IgD-negative memory B cell (primary cell): ENCODE data around the gene TLE2. TPM values are rescaled to one million over a fixed set of nuclear protein-coding genes. Genes with fewer than 3 reads are reported as not detected.
A peak's percentile ranks its signal among the peaks of the same experiment; 100 is the strongest.
"Not testable (repeated sequence)": the region's sequence is repeated elsewhere in the genome, so short reads cannot be mapped to it uniquely, and the experiment has no call there.

ENCODE experiments used
- H3K27ac Mint-ChIP-seq, 3 donors: one replicate each; pipeline ENCODE4 v1.8.0; 2020 to 2022; ENCODE audit warnings: mild to moderate bottlenecking in 3 of 3, mixed read lengths in 3 of 3, moderate library complexity in 1 of 3
- H3K27me3 Mint-ChIP-seq: one replicate; pipeline ENCODE4 v1.8.0; 2021; ENCODE audit warnings: mixed read lengths
- H3K36me3 Mint-ChIP-seq: one replicate; pipeline ENCODE4 v1.8.0; 2020; ENCODE audit warnings: mild to moderate bottlenecking, mixed read lengths
- H3K4me1 Mint-ChIP-seq, 3 donors: one replicate each; pipeline ENCODE4 v1.8.0; 2020 to 2022; ENCODE audit warnings: mixed read lengths in 3 of 3, mild to moderate bottlenecking in 1 of 3
- H3K4me3 Mint-ChIP-seq, 4 donors: one replicate each; pipeline ENCODE4 v1.8.0; 2020 to 2022; ENCODE audit warnings: mild to moderate bottlenecking in 4 of 4, mixed read lengths in 4 of 4, moderate library complexity in 3 of 4
- H3K9me3 Mint-ChIP-seq, 3 donors: one replicate each; pipeline ENCODE4 v1.8.0; 2020 to 2021; ENCODE audit warnings: mixed read lengths in 3 of 3, mild to moderate bottlenecking in 1 of 3
- polyA plus RNA-seq: library from polyadenylated mRNA; unstranded; fragments of 300-500 nt; fragmentation: Illumina TruSeq; gene quantifications from one replicate; pipeline ENCODE4 v1.2.3, GENCODE V29; 2021

Gene TLE2
- polyA plus RNA-seq, 1 donor from 2014 or later: 0.56 TPM

DNA sequence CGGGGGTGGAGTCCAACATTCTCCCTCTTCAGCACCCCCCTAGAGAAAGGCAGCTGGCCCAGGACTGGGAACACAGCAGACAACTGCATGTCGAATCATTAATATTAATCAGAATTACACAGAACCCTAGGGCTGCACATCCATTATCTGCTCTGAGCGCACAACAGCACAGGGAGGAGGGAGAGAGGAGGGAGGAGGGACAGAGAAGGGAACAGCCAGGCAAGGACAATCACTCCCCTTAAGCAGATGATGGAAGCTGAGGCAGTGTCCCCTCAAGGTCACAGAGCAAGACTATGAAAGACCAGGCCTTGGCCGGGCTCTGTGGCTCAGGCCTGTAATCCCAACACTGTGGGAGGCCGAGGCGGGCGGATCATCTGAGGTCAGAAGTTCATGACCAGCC lies 26.0 kb downstream of the TLE2 start:
- no peak overlapping the region for H3K4me3 Mint-ChIP-seq
- H3K27me3 Mint-ChIP-seq: no peaks in the 10 kb centered on the region
- no peaks in the 10 kb centered on the region for H3K9me3 Mint-ChIP-seq
- no peak overlapping the region for H3K27ac Mint-ChIP-seq
- peaks cover 0 to under 1% (median 0%) of the 10 kb centered on the region in 3 donors for H3K4me1 Mint-ChIP-seq
- H3K36me3 Mint-ChIP-seq: peaks cover 2% of the 10 kb centered on the region

- Mint-ChIP-seq H3K27ac (no peak overlapping the region), H3K4me1 (no peaks in the 10 kb centered on the region), H3K27me3 (peaks cover 7% of the 10 kb centered on the region), H3K9me3 (no peaks in the 10 kb centered on the region), H3K4me3 (no peak overlapping the region), H3K36me3 (peaks cover 2% of the 10 kb centered on the region)
Observed at GRCh38 chr19:3001235-3001800, 27.8 kb downstream of the TLE2 start.

- peak overlapping the region in 1 of 3 donors; percentile 80 for H3K27ac Mint-ChIP-seq
- H3K9me3 Mint-ChIP-seq: no peaks in the 10 kb centered on the region
- no peaks in the 10 kb centered on the region for H3K4me1 Mint-ChIP-seq
- H3K36me3 Mint-ChIP-seq: no peaks in the 10 kb centered on the region
- peaks cover 7% of the 10 kb centered on the region for H3K27me3 Mint-ChIP-seq
- no peak overlapping the region for H3K4me3 Mint-ChIP-seq
Observed at GRCh38 chr19:2998642-2999041, 30.4 kb downstream of the TLE2 start.

DNA sequence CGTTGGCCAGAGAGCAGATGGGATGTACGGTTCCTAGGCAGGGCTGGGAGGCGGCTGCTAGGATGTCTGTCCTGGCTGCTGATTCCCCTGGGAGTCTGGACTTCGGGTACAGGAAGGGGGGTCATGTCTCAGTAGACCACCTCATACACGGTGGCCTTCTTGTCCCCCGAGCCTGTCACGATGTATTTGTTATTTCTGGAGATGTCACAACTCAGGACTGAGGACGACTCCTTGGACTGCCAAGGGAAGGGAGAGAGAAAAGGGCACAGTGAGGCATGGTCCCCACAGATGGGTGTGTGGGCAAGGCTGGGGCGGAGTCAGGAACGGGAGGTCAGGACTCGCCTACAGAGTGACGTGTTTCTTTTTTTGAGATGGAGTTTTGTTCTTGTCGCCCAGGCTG lies 31.4 kb downstream of the TLE2 start:
- H3K9me3 Mint-ChIP-seq: no peaks in the 10 kb centered on the region
- H3K4me1 Mint-ChIP-seq: no peaks in the 10 kb centered on the region
- H3K36me3 Mint-ChIP-seq: no peaks in the 10 kb centered on the region
- H3K27ac Mint-ChIP-seq: no peak overlapping the region
- peaks cover 7% of the 10 kb centered on the region for H3K27me3 Mint-ChIP-seq
- H3K4me3 Mint-ChIP-seq: no peak overlapping the region

DNA sequence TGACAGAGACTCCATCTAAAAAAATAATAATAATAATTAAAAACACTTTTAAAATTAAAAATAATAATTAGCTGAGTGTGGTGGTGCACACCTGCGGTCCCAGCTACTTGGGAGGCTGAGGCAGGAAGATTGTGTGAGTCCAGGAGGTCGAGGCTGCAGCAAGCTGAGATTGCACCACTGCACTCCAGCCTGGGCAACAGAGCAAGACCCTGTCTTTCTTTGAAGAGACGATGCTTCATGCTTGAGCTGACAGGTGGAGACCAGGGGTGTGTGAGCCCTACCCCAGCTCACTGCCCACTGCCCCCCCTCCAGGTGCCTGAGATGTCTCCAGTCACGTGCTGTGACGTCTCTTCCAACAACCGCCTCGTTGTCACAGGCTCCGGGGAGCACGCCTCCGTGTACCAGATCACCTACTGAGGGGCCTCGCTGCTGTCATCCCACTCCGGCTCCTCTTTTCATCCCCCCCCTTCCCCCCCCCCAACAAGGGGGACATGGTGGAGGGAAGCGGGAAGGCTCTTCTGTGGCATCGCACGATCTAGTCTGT lies 34.4 kb downstream of the TLE2 start:
- Mint-ChIP-seq H3K27me3 (peaks cover 7% of the 10 kb centered on the region), H3K4me1 (no peaks in the 10 kb centered on the region), H3K36me3 (no peaks in the 10 kb centered on the region), H3K4me3 (no peak overlapping the region), H3K27ac (no peak overlapping the region), H3K9me3 (no peaks in the 10 kb centered on the region)

- Mint-ChIP-seq H3K36me3 (no peaks in the 10 kb centered on the region), H3K4me1 (no peaks in the 10 kb centered on the region), H3K4me3 (no peak overlapping the region), H3K27me3 (peaks cover 8% of the 10 kb centered on the region), H3K9me3 (no peaks in the 10 kb centered on the region), H3K27ac (no peak overlapping the region)
Observed at GRCh38 chr19:2993579-2993978, 35.5 kb downstream of the TLE2 start.

- Mint-ChIP-seq H3K27me3 (peaks cover 9% of the 10 kb centered on the region), H3K9me3 (no peaks in the 10 kb centered on the region), H3K27ac (no peak overlapping the region), H3K36me3 (no peaks in the 10 kb centered on the region), H3K4me3 (no peak overlapping the region), H3K4me1 (no peaks in the 10 kb centered on the region)
Observed at GRCh38 chr19:2992958-2993357, 36.1 kb downstream of the TLE2 start.

DNA sequence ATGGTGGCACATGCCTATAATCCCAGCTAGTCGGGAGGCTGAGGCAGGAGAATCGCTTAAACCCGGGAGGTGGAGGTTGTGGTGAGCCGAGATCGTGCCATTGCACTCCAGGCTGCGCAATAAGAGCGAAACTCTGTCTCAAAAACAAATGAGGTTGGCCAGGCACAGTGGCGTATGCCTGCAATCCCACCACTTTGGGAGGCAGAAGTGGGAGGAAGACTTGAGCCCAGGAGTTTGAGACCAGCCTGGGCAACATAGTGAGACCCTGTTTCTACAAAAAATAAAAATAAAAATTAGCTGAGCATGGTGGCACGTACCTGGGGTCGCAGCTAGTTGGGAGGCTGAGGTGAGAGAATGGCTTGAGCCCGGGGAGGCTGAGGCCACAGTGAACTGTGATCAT lies 36.7 kb downstream of the TLE2 start:
- not testable (repeated sequence) for H3K4me1 Mint-ChIP-seq, H3K27me3 Mint-ChIP-seq, H3K36me3 Mint-ChIP-seq, H3K4me3 Mint-ChIP-seq, H3K27ac Mint-ChIP-seq, H3K9me3 Mint-ChIP-seq

DNA sequence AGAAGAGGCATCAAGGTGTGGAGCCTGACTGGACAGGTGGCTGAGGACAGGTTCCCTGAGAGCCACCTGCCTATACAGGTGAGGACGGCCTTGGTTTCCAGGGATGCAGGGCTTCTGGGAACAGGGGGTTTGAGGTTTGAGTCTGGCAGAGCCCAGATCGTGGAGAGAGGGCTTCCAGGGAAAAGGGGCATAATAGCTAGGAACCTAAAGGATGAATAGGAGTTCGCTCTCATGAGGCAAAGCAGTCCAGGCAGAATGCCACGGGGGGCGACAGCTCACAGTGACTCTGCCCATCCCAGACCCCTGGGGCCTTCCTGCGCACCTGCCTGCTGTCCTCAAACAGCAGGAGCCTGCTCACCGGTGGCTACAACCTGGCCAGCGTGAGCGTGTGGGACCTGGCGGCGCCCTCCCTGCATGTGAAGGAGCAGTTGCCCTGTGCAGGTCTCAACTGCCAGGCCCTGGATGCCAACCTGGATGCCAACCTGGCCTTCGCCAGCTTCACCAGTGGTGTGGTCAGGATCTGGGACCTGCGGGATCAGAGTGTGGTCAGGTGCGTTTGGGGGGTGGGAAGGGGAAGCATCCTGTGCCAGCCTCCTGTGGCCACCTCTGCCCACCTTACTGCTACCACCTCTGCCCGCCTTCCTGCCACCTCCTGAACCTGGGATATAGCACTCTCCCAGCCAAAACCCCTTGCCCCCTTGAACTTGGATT lies 39.7 kb downstream of the TLE2 start:
- H3K4me1 Mint-ChIP-seq: no peaks in the 10 kb centered on the region
- H3K9me3 Mint-ChIP-seq: no peaks in the 10 kb centered on the region
- H3K4me3 Mint-ChIP-seq: no peak overlapping the region
- H3K27me3 Mint-ChIP-seq: peaks cover 4% of the 10 kb centered on the region
- no peak overlapping the region for H3K27ac Mint-ChIP-seq
- no peaks in the 10 kb centered on the region for H3K36me3 Mint-ChIP-seq

DNA sequence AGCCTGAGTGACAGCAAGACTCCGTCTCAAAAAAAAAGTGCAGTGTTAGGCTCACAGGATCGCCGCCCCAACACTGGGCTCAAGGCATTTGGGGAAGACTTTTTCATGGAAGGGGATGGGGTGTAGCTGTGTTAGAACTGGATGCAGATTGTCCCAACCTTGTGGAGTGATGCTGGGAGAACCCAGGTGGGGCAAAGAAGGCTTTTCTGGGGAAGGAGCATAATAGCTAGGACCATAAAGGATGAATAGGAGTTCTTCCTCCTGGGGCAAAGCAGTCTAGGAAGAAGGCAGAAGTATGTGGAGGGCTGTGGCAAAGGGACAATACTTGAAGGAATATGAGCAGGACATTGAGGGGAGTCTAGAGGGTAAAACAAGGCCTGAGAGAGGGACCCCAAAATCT lies 40.5 kb downstream of the TLE2 start:
- H3K27me3 Mint-ChIP-seq: peaks cover 6% of the 10 kb centered on the region
- no peaks in the 10 kb centered on the region for H3K36me3 Mint-ChIP-seq
- no peak overlapping the region for H3K4me3 Mint-ChIP-seq
- no peak overlapping the region for H3K27ac Mint-ChIP-seq
- no peaks in the 10 kb centered on the region for H3K9me3 Mint-ChIP-seq
- H3K4me1 Mint-ChIP-seq: peaks cover 0 to 2% (median 0%) of the 10 kb centered on the region in 3 donors

DNA sequence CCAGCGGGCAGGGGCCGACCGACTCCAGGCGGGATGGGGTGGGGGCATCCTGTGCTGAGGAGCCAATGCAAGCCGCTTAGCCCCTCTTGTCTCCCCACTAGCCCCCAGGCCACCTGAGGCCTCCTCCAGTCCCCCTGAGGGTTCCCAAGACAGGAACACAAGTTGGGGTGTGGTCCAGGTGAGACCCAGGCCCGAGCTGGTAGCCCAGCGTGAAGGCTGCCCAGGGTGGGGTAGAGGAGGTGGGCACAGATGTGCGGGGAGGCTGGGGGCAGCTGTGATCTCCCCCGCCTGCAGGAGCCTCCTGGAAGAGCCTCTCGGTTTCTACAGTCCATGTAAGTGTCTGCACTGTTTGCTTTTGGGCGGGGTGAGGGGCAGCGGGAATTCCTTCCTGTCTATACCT lies 41.3 kb downstream of the TLE2 start:
- H3K4me1 Mint-ChIP-seq: peaks cover 0 to 5% (median 3%) of the 10 kb centered on the region in 3 donors
- peaks cover 13% of the 10 kb centered on the region for H3K27me3 Mint-ChIP-seq
- no peaks in the 10 kb centered on the region for H3K36me3 Mint-ChIP-seq
- H3K9me3 Mint-ChIP-seq: no peaks in the 10 kb centered on the region
- no peak overlapping the region for H3K27ac Mint-ChIP-seq
- no peak overlapping the region for H3K4me3 Mint-ChIP-seq

- H3K4me3 Mint-ChIP-seq: no peak overlapping the region
- no peaks in the 10 kb centered on the region for H3K9me3 Mint-ChIP-seq
- no peaks in the 10 kb centered on the region for H3K36me3 Mint-ChIP-seq
- peaks cover 0 to 5% (median 3%) of the 10 kb centered on the region in 3 donors for H3K4me1 Mint-ChIP-seq
- H3K27ac Mint-ChIP-seq: no peak overlapping the region
- peaks cover 13% of the 10 kb centered on the region for H3K27me3 Mint-ChIP-seq
Observed at GRCh38 chr19:2986951-2987524, 42.0 kb downstream of the TLE2 start.

DNA sequence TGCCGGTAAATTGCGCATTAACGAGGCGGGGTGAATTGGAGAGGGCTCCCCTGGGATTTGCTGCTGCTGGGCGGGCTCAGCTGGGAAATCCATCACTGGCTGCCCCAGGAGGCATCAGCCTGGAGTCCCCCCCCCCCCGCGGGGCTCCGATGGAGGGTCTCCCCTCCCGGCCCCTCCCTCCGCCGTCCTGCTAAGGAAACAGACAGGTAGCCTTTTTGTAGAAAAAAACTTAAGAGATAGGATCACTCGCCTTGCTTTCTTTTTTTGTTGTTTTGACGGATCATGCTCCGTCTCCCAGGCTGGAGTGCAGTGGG lies 44.9 kb downstream of the TLE2 start:
- Mint-ChIP-seq H3K27ac (no peak overlapping the region), H3K9me3 (no peaks in the 10 kb centered on the region), H3K36me3 (no peaks in the 10 kb centered on the region), H3K4me1 (peaks cover 0 to 5% (median 3%) of the 10 kb centered on the region in 3 donors), H3K4me3 (no peak overlapping the region), H3K27me3 (peaks cover 20% of the 10 kb centered on the region)

DNA sequence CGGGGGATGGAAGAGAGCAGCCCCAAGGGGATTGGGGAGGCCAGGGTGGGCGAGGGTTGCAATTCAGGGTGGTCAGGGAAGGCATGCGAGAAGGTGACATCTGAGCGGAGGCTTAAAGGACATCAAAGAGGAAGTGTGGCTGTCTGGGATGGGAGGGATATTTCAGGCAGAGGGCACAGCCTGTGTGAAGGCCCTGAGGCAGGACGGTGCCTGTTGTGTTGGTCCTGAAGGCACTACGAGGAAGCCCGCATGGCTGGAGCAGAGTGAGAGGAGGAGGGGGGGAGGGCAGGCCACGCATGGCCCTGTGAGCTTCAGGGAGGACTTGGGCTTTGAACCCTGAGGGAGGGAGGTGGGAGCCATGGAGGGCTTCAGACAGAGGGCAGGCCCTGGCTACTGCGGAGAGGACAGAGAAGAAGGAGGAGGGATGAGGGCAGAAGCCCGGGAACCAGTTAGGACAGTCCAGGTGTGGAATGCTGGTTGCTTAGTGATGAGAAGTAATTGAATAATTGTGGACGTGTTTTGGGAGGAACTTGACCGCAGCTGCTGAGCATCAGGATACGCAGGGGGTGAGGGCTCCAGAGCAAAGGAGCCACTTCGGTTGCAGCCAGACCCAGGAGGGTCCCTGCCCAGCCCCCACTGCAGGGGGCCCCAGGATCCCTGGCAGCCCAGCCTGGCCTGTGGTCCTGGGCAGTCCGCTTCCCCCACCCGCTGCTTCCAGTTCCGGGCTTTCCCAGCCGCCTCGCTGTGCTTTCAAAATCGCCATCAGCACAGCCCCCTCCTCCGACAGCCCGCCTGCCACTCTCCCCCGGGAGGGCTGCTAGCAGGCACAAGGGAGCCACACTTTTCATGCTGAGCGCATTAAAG lies 45.5 kb downstream of the TLE2 start:
- Mint-ChIP-seq H3K36me3 (no peaks in the 10 kb centered on the region), H3K4me3 (peak overlapping the region in 2 of 4 donors; percentile 45 to 55), H3K27ac (peak overlapping the region in 1 of 3 donors; percentile 36), H3K9me3 (no peaks in the 10 kb centered on the region), H3K27me3 (peaks cover 18% of the 10 kb centered on the region), H3K4me1 (peaks cover 0 to 5% (median 3%) of the 10 kb centered on the region in 3 donors)

- peaks cover 18% of the 10 kb centered on the region for H3K27me3 Mint-ChIP-seq
- H3K4me3 Mint-ChIP-seq: peak overlapping the region in 1 of 4 donors; percentile 55
- H3K9me3 Mint-ChIP-seq: no peaks in the 10 kb centered on the region
Observed at GRCh38 chr19:2982983-2983350, 46.1 kb downstream of the TLE2 start.

More at GRCh38 chr19:2982983-2983350, 46.1 kb downstream of the TLE2 start:
- Mint-ChIP-seq H3K4me1 (peaks cover 0 to 5% (median 3%) of the 10 kb centered on the region in 3 donors), H3K27ac (peak overlapping the region in 1 of 3 donors; percentile 36), H3K36me3 (no peaks in the 10 kb centered on the region)
